EL (cell line): ENCODE data around the gene CEP76.

Experiments
- DNase-seq: peaks from one replicate; pipeline ENCODE4 v3.0.0-alpha.2; 2016

CEP76 gene, protein sequence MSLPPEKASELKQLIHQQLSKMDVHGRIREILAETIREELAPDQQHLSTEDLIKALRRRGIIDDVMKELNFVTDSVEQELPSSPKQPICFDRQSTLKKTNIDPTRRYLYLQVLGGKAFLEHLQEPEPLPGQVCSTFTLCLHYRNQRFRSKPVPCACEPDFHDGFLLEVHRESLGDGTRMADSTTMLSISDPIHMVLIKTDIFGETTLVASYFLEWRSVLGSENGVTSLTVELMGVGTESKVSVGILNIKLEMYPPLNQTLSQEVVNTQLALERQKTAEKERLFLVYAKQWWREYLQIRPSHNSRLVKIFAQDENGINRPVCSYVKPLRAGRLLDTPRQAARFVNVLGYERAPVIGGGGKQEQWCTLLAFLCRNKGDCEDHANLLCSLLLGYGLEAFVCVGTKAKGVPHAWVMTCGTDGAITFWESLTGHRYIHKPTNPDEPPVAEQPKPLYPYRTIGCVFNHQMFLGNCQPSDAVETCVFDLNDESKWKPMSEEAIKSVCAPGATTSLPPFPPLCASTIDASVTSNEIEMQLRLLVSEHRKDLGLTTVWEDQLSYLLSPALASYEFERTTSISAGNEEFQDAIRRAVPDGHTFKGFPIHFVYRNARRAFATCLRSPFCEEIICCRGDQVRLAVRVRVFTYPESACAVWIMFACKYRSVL

DNA sequence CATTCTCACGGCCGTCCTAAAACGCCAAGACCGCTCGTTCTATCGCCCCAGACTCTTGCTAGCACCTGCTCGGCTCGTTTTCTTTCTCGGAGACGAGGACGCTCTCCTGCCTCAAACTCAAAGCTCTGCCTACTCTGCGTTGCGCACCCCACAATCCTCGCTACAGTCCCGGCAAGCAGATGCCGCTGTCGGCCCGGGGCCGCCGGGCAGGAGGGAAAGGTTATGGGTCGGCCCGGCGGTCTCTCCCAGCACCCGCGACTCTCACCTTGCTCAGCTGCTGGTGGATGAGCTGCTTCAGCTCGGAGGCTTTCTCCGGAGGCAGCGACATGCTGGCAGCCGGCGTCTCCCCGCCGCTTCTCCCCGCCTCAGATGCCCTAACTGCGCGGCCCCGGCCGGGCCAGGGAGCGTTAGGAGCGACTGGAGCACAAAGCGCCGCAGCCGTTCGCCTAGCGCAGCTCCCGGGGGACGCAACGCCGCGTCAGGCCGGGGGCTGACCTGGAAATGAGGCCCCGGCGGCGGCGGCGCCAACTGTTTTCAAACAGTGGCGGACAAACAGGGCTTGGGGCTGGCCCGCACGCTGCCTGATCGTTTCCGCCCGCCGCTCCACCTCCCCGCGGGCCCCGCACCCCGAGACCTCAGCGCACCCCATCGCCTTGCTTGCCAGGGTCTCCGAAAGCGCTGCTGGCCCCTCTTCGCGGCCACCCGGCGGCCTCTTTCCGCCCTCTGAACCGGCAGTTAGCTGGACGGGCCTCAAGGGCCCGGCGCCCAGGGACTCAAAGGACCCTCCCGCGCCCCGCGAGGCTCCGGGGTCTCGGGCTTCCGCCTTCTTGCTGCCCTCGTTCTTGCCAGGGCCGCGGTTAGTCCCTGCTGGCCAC, at the start of gene CEP76, which contains the start of gene PSMG2:
TSS of gene CEP76 (minus strand) at position 503 of the 875 bp plus-strand sequence. CDS start at position 328, 175 bp downstream.
TSS of gene PSMG2 (plus strand) at position 822 of the 875 bp plus-strand sequence. CDS start 66 bp downstream, outside the sequence.
- DNase-seq: peak; percentile 86

- no peak for DNase-seq
These were observed 49.4 kb upstream of the CEP76 start for GRCh38 chr18:12751891-12752290.

DNA sequence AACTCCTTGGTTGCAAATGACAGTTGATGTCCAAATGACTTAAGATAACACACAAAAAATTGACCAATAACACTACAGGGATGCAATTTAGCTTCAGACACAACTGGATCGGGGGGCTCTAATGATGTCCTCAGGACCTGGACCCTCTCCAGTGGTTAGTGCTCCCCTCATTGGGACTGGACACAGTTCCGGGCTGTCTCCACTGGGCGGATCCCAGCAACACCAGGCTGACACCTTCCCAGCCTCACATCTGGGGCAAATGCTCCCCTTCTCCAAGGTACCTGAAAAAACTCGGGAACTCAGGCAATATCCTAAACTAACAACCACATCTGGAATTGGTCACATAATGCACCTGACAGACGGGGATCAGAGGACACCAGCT, 49.0 kb upstream of the CEP76 start:
- DNase-seq: no peak

DNA sequence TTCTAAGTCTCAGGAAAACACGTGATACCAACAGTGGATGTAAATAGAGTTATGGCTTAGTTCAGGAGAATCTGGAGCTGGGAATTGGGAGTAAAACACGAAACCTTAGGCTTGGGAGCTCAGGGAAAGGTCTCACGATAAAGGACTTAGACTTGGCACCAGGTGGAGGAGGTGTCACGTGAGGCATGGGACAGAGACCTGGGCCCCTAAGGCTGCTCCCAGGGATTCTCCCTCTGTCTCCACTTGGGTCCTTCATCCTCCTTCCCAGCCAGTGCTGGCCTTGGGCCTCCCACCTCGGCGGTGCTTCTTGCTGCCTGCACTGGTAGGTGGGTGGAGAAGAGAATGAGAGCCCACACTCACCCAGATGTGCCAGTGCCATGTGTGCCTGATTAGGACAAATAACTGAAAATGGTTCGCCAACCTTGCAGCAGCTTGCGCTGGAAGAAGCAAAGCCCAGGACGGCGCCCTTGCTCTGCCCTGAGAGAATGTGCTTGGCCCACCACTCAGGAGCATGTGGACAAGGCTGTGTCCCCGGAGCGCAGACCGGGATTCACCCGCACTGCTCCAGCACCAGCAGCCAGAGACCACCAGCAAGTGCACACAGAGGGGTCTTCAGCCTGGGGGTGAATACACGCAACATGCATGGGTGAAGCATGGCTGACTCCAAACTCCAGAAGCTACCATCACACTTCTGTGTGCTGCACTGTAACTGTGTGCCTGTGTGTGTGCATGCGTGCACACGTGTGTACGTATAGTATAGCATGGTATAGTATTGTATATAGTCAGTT, 48.4 kb upstream of the CEP76 start:
- no peak for DNase-seq

DNA sequence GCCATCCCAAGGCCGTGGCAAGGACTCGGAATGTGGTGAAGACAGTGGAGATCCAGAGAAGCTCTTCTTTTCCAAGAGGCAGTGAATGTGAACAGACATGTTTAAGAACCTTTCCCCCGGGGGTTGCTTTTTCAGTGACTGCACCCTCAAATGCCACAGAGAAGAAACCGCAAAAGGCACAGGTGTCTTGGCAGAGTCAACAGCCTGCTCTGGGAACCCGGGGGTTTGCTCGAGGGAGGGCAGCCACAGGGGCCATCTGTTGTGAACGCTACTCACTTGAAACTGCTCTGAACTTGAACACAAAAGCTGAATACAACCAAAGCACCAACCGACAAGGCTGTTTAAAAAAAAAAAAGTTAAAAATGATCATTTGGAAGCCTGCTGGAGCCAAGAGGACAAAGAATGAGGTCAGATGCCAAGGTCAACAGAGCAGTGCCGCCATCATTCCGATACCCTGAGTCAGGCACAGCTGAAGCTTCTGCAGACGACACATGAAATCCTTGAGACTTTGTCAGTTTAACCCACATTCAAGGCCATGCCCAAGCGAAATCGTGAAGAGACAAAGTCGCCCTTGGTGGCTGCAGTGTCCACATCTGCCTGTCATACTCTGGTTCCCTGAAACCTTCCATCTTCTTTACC, 47.7 kb upstream of the CEP76 start:
- peak; percentile 62 for DNase-seq

DNA sequence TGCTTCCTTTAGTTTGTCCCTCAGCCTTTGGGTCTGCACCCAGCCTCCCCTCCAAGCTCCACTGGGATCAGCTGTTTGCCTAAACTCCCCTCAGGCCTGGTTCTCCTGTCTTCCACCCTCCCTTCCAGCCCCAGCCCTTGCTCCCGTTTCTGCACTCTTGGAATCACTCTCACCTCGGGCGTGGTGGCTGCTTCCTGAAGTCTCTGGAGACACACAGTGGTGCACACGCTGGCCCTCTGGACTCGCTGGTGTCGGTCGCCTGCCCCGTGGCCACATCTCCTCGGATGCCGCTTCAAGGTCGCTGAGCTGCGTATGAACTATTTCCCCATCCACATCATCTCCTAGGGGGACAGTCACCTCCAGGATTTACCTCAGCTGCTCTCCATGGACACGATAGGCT, 46.6 kb upstream of the CEP76 start:
- DNase-seq: peak; percentile 34

DNA sequence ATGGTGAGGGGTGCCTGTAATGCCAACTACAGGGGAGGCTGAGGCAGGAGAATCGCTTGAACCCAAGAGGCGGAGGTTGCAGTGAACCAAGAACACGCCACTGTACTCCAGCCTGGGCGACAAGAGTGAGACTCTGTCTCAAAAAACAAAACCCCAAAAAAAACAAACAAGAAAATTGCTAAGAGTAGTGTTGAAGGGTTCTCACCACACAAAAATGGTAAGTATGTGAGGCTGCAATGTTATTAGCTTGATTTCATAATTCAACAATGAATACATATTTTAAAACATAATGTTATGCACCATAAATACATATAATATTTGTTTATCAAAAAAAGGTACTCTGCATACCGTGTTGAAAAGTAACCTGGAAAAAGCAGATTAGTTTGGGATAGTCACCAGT, 46.1 kb upstream of the CEP76 start:
- peak; percentile 49 for DNase-seq

GRCh38 chr18:12747530-12748315, 45.2 kb upstream of the CEP76 start:
- DNase-seq: peak; percentile 50

GRCh38 chr18:12745095-12745795, 42.7 kb upstream of the CEP76 start:
- DNase-seq: no peak

DNA sequence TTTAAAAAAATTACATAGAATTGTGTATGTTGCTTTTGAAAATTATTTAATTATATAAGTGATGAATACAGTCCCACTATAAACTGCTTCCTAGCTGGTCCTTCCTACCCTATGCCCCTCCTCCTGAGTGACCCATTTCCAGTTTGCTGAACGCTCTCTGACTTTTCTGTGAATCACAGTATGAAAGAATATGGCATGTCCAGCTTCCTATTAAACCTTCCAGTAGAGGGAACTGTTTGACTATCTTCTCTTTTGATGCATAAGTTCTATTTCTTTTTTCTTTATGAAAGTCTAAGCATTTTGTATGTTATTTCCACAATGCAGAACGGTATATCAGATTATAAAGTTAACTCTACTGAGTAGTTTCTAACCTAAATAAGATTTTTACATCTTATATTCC, 41.6 kb upstream of the CEP76 start:
- peak; percentile 77 for DNase-seq

DNA sequence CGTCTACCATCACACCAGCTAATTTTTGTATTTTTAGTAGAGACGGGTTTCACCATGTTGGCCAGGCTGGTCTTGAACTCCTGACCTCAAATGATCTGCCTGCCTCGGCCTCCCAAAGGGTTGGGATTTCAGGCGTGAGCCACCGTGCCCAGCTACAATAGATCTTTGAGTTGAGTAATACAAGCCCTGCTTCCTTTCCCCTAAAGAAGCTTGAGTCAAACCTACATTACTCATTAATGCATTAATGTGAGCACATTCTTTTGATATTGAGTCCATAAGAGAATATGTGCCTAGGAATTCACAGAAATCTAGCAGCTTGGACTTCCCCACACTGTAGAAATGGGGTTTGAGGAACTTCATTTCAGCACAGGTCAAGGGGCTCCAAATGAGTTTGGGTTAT, 39.9 kb upstream of the CEP76 start:
- peak; percentile 87 for DNase-seq

DNA sequence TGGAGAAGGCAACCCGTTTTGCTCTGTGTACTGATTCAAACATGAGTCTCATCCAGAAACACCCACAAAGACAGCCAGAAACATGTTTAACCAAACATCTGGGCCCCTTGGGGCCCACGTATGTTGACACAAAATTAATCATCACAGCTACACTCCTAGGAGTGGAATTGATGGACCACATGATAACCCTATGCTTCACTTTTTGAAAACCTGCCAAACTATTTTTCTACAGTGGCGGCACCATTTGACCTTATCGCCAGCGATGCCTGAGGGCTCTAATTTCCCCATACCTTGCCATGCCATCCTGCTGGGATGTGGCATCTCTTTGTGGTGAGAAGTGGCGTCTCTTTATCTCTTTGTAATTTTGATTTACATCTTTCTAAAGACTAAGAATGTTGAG, 38.8 kb upstream of the CEP76 start:
- peak; percentile 96 for DNase-seq

DNA sequence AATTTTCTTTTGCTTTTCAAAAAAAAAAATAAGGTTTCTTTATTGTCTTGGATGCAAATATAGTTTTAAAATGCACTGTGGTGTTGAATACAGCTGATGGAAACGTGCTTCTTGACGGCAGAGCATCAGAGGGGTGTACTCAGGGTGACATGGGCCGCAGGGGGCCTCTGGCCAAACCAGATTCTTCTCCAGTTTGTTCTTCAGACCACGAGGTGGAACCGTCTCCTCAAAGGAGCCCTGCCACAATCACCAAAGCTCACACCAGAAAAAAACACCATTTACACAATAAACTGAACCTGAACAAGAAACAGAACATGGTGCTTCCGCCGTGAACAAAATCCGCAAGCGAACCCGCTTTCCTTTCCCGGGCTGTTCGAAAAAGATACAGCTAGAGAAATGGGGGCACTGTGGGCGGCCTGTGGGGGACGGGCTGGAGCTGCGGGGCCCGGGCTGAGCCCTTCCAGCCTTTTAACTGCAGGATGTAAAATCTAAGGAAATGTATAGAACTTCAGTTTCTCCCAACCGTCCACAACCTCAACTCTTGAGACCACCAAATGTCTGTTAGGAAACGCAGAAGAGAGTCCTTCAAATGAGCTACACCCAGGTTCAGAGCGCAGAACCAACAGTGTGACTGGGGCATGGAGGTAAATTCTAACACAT, 34.9 kb upstream of the CEP76 start:
- no peak for DNase-seq

- peak; percentile 76 for DNase-seq
These were observed 24.4 kb upstream of the CEP76 start for GRCh38 chr18:12726774-12727550.

- no peak for DNase-seq
These were observed 23.8 kb upstream of the CEP76 start for GRCh38 chr18:12726331-12726730.

GRCh38 chr18:12722731-12723130, 20.2 kb upstream of the CEP76 start:
- DNase-seq: no peak

GRCh38 chr18:12721495-12722275, 19.2 kb upstream of the CEP76 start:
- DNase-seq: no peak

- no peak for DNase-seq
These were observed 8.9 kb upstream of the CEP76 start for GRCh38 chr18:12711446-12711845.
